GM23338 (cell line): ENCODE measurements around the gene ALPG. TPM values are rescaled to one million over a fixed set of nuclear protein-coding genes. Genes with fewer than 3 reads are reported as not detected.

Experiments used
- ATAC-seq: fragments of 200-7000 bp; cut with Tn5 transposase; 3 replicates; pipeline ENCODE4 v1.9.1; 2020
- DNase-seq: peaks from one replicate; pipeline ENCODE4 v3.0.0-alpha.2; 2015; ENCODE audit warnings: low spot score
- H2AFZ ChIP-seq: fragments of 200-600 bp; sonication (generic); 2 replicates; pipeline ENCODE4 v1.8.0; 2016; ENCODE audit warnings: antibody characterized with exemption, mild to moderate bottlenecking, moderate library complexity
- H3F3A ChIP-seq: fragments of 200-600 bp; sonication (generic); replicated peaks from 2 replicates; pipeline ENCODE4 v1.8.0; 2017; ENCODE audit warnings: antibody characterized with exemption, mixed run types, low read depth
- H3K27ac ChIP-seq: fragments of 200-600 bp; sonication (generic); 2 replicates; pipeline ENCODE4 v1.6.1; 2016; ENCODE audit warnings: low read depth
- H3K27me3 ChIP-seq: fragments of 200-600 bp; sonication (generic); 2 replicates; pipeline ENCODE4 v1.8.0; 2016; ENCODE audit warnings: mild to moderate bottlenecking, mixed run types, moderate library complexity; ENCODE audit not compliant: insufficient read depth
- H3K36me3 ChIP-seq: fragments of 200-600 bp; sonication (generic); 2 replicates; pipeline ENCODE4 v1.8.0; 2016; ENCODE audit warnings: mild to moderate bottlenecking; ENCODE audit not compliant: insufficient read depth
- H3K4me1 ChIP-seq: fragments of 200-600 bp; sonication (generic); 2 replicates; pipeline ENCODE4 v1.8.0; 2016; ENCODE audit warnings: mild to moderate bottlenecking, moderate library complexity; ENCODE audit not compliant: insufficient read depth
- H3K4me2 ChIP-seq: fragments of 200-600 bp; sonication (generic); 2 replicates; pipeline ENCODE4 v1.7.1; 2017; ENCODE audit warnings: mixed run types
- H3K4me3 ChIP-seq: fragments of 200-600 bp; sonication (generic); 2 replicates; pipeline ENCODE4 v1.6.1; 2016; ENCODE audit warnings: mixed run types
- H3K79me2 ChIP-seq: fragments of 200-600 bp; sonication (generic); replicated peaks from 2 replicates; pipeline ENCODE4 v1.8.0; 2017; ENCODE audit warnings: mild to moderate bottlenecking; ENCODE audit not compliant: insufficient read depth
- H3K9me2 ChIP-seq: fragments of 200-600 bp; sonication (generic); 2 replicates; pipeline ENCODE4 v1.8.0; 2017; ENCODE audit not compliant: insufficient read depth
- H4K20me1 ChIP-seq: fragments of 200-600 bp; sonication (generic); replicated peaks from 2 replicates; pipeline ENCODE4 v1.8.0; 2017; ENCODE audit warnings: mild to moderate bottlenecking; ENCODE audit not compliant: insufficient read depth
- H3K27ac Mint-ChIP-seq: 2 replicates; pipeline ENCODE4 v1.8.0; 2020; ENCODE audit warnings: inconsistent platforms, mild to moderate bottlenecking, moderate library complexity, mixed read lengths
- H3K27me3 Mint-ChIP-seq: 3 replicates; pipeline ENCODE4 v1.8.0; 2022; ENCODE audit warnings: low read depth, mild to moderate bottlenecking, moderate library complexity, mixed read lengths, inconsistent platforms; ENCODE audit not compliant: insufficient read depth, poor library complexity
- H3K36me3 Mint-ChIP-seq: 3 replicates; pipeline ENCODE4 v1.8.0; 2021; ENCODE audit warnings: low read depth, mild to moderate bottlenecking, inconsistent platforms, moderate library complexity, mixed read lengths
- H3K4me1 Mint-ChIP-seq: 3 replicates; pipeline ENCODE4 v1.8.0; 2020; ENCODE audit warnings: mild to moderate bottlenecking, inconsistent platforms, mixed read lengths
- H3K4me3 Mint-ChIP-seq: 3 replicates; pipeline ENCODE4 v1.8.0; 2021; ENCODE audit warnings: moderate library complexity, mild to moderate bottlenecking, inconsistent platforms, mixed read lengths
- H3K9me3 Mint-ChIP-seq: 3 replicates; pipeline ENCODE4 v1.8.0; 2020; ENCODE audit warnings: moderate library complexity, mild to moderate bottlenecking, inconsistent platforms, mixed read lengths
- CREB1 ChIP-seq: fragments of 250-450 bp; sonication (Bioruptor Pico); IDR thresholded peaks from 2 replicates; pipeline ENCODE4 v1.5.0; 2020; ENCODE audit warnings: low read depth, mild to moderate bottlenecking, moderate library complexity
- EZH2phosphoT487 ChIP-seq: fragments of 200-600 bp; sonication (generic); IDR thresholded peaks from one replicate; pipeline ENCODE4 v1.8.1; 2018; ENCODE audit warnings: antibody characterized with exemption; ENCODE audit not compliant: unreplicated experiment
- JUNB ChIP-seq: IDR thresholded peaks from one replicate; pipeline ENCODE4 v1.6.1; 2016; ENCODE audit warnings: antibody characterized with exemption; ENCODE audit not compliant: unreplicated experiment
- POLR2AphosphoS5 ChIP-seq: IDR thresholded peaks from 2 replicates; pipeline ENCODE4 v1.6.1; 2016; ENCODE audit warnings: antibody characterized with exemption, low read depth
- STAT1 ChIP-seq: IDR thresholded peaks from one replicate; pipeline ENCODE4 v1.6.1; 2016; ENCODE audit warnings: antibody characterized with exemption; ENCODE audit not compliant: unreplicated experiment
- ZNF114 ChIP-seq: fragments of 250-450 bp; sonication (Bioruptor Pico); IDR thresholded peaks from 2 replicates; pipeline ENCODE4 v1.5.0; 2020; ENCODE audit warnings: mild to moderate bottlenecking, moderate library complexity
- ZNF331 ChIP-seq: fragments of 250-450 bp; sonication (Bioruptor Pico); IDR thresholded peaks from 2 replicates; pipeline ENCODE4 v1.5.0; 2020; ENCODE audit warnings: low read depth, mild to moderate bottlenecking, moderate library complexity
- polyA plus RNA-seq: library from polyadenylated mRNA; unstranded; fragments of >200 nt; fragmentation: Nextera tagmentation; extraction: Ambion mirVana; gene quantifications from 2 replicates; pipeline ENCODE4 v1.2.1, GENCODE V29; 2016
- total RNA-seq: library from RNA; depleted of rRNA; stranded (reverse); fragments of >200 nt; shearing (Covaris generic); gene quantifications from 2 replicates; pipeline ENCODE4 v1.2.3, GENCODE V29; 2014
- TF ChIP-seq, protein P1 (sequence below): fragments of 250-450 bp; sonication (Bioruptor Pico); IDR thresholded peaks from 2 replicates; pipeline ENCODE4 v1.5.0; 2020; ENCODE audit warnings: mild to moderate bottlenecking, moderate library complexity
- TF ChIP-seq, protein P2 (sequence below): IDR thresholded peaks from one replicate; pipeline ENCODE4 v1.6.1; 2018; ENCODE audit warnings: antibody characterized with exemption; ENCODE audit not compliant: unreplicated experiment
- TF ChIP-seq, protein P3 (sequence below): IDR thresholded peaks from 2 replicates; pipeline ENCODE4 v1.6.1; 2016; ENCODE audit warnings: antibody characterized with exemption

Gene ALPG
- total and polyA plus RNA-seq, 2 experiments from 2014 or later: 0.89 to 2.5 TPM

DNA sequence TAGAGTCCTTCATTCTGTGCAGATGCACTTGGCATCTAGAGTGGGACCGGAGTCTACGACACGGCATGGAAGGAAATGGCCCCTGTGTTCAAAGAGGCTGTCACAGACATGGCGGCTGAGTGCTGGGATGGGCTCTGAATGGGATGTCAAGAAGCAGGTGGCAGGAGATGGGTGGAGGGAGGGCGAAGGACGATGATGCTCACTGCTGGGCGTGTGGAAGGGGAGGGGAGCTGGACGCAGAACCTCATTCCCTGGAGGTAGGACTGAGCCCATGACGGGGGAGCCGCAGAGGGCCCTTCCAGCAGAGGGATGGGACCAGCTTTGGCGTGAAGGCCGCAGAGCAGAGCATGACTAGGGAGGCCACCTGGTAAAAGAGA lies 30.5 kb downstream of the ALPG start:
- no peak overlapping the region for H3K4me2 ChIP-seq
- H3K27ac Mint-ChIP-seq: no peak overlapping the region
- no peaks in the 10 kb centered on the region for H3K27me3 ChIP-seq
- no peak overlapping the region for H3K4me3 Mint-ChIP-seq
- H3K4me1 Mint-ChIP-seq: peaks cover 6% of the 10 kb centered on the region; the same call in 2 of the 3 replicates
- H3K9me2 ChIP-seq: no peaks in the 10 kb centered on the region
- H3K4me1 ChIP-seq: no peaks in the 10 kb centered on the region
- H3K4me3 ChIP-seq: no peak overlapping the region
- TF ChIP-seq ZNF331 (no peak), CREB1 (no peak), ZNF114 (CRISPR knock-in tag) (no peak), EZH2phosphoT487 (no peak), STAT1 (no peak), JUNB (no peak), POLR2AphosphoS5 (no peak)
- TF ChIP-seq, protein P1, sequence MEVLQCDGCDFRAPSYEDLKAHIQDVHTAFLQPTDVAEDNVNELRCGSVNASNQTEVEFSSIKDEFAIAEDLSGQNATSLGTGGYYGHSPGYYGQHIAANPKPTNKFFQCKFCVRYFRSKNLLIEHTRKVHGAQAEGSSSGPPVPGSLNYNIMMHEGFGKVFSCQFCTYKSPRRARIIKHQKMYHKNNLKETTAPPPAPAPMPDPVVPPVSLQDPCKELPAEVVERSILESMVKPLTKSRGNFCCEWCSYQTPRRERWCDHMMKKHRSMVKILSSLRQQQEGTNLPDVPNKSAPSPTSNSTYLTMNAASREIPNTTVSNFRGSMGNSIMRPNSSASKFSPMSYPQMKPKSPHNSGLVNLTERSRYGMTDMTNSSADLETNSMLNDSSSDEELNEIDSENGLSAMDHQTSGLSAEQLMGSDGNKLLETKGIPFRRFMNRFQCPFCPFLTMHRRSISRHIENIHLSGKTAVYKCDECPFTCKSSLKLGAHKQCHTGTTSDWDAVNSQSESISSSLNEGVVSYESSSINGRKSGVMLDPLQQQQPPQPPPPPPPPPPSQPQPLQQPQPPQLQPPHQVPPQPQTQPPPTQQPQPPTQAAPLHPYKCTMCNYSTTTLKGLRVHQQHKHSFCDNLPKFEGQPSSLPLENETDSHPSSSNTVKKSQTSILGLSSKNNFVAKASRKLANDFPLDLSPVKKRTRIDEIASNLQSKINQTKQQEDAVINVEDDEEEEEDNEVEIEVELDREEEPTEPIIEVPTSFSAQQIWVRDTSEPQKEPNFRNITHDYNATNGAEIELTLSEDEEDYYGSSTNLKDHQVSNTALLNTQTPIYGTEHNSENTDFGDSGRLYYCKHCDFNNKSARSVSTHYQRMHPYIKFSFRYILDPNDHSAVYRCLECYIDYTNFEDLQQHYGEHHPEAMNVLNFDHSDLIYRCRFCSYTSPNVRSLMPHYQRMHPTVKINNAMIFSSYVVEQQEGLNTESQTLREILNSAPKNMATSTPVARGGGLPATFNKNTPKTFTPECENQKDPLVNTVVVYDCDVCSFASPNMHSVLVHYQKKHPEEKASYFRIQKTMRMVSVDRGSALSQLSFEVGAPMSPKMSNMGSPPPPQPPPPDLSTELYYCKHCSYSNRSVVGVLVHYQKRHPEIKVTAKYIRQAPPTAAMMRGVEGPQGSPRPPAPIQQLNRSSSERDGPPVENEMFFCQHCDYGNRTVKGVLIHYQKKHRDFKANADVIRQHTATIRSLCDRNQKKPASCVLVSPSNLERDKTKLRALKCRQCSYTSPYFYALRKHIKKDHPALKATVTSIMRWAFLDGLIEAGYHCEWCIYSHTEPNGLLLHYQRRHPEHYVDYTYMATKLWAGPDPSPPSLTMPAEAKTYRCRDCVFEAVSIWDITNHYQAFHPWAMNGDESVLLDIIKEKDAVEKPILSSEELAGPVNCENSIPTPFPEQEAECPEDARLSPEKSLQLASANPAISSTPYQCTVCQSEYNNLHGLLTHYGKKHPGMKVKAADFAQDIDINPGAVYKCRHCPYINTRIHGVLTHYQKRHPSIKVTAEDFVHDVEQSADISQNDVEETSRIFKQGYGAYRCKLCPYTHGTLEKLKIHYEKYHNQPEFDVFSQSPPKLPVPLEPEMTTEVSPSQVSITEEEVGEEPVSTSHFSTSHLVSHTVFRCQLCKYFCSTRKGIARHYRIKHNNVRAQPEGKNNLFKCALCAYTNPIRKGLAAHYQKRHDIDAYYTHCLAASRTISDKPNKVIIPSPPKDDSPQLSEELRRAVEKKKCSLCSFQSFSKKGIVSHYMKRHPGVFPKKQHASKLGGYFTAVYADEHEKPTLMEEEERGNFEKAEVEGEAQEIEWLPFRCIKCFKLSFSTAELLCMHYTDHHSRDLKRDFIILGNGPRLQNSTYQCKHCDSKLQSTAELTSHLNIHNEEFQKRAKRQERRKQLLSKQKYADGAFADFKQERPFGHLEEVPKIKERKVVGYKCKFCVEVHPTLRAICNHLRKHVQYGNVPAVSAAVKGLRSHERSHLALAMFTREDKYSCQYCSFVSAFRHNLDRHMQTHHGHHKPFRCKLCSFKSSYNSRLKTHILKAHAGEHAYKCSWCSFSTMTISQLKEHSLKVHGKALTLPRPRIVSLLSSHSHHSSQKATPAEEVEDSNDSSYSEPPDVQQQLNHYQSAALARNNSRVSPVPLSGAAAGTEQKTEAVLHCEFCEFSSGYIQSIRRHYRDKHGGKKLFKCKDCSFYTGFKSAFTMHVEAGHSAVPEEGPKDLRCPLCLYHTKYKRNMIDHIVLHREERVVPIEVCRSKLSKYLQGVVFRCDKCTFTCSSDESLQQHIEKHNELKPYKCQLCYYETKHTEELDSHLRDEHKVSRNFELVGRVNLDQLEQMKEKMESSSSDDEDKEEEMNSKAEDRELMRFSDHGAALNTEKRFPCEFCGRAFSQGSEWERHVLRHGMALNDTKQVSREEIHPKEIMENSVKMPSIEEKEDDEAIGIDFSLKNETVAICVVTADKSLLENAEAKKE (CRISPR knock-in tag): no peak
- TF ChIP-seq, protein P2, sequence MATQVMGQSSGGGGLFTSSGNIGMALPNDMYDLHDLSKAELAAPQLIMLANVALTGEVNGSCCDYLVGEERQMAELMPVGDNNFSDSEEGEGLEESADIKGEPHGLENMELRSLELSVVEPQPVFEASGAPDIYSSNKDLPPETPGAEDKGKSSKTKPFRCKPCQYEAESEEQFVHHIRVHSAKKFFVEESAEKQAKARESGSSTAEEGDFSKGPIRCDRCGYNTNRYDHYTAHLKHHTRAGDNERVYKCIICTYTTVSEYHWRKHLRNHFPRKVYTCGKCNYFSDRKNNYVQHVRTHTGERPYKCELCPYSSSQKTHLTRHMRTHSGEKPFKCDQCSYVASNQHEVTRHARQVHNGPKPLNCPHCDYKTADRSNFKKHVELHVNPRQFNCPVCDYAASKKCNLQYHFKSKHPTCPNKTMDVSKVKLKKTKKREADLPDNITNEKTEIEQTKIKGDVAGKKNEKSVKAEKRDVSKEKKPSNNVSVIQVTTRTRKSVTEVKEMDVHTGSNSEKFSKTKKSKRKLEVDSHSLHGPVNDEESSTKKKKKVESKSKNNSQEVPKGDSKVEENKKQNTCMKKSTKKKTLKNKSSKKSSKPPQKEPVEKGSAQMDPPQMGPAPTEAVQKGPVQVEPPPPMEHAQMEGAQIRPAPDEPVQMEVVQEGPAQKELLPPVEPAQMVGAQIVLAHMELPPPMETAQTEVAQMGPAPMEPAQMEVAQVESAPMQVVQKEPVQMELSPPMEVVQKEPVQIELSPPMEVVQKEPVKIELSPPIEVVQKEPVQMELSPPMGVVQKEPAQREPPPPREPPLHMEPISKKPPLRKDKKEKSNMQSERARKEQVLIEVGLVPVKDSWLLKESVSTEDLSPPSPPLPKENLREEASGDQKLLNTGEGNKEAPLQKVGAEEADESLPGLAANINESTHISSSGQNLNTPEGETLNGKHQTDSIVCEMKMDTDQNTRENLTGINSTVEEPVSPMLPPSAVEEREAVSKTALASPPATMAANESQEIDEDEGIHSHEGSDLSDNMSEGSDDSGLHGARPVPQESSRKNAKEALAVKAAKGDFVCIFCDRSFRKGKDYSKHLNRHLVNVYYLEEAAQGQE: no peak
- TF ChIP-seq, protein P3, sequence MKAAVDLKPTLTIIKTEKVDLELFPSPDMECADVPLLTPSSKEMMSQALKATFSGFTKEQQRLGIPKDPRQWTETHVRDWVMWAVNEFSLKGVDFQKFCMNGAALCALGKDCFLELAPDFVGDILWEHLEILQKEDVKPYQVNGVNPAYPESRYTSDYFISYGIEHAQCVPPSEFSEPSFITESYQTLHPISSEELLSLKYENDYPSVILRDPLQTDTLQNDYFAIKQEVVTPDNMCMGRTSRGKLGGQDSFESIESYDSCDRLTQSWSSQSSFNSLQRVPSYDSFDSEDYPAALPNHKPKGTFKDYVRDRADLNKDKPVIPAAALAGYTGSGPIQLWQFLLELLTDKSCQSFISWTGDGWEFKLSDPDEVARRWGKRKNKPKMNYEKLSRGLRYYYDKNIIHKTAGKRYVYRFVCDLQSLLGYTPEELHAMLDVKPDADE: no peak
- no peak overlapping the region for H3K27ac ChIP-seq
- no peaks in the 10 kb centered on the region for H3K9me3 Mint-ChIP-seq
- H4K20me1 ChIP-seq: no peaks in the 10 kb centered on the region
- H2AFZ ChIP-seq: no peak overlapping the region
- H3K36me3 Mint-ChIP-seq: no peaks in the 10 kb centered on the region
- no peaks in the 10 kb centered on the region for H3K36me3 ChIP-seq
- no peaks in the 10 kb centered on the region for H3K79me2 ChIP-seq
- no peaks in the 10 kb centered on the region for H3F3A ChIP-seq
- DNase-seq (no peak), ATAC-seq (no peak)
- H3K27me3 Mint-ChIP-seq: peaks cover 17% of the 10 kb centered on the region
